ENCODE data around the gene ZNF90. TPM values are rescaled to one million over a fixed set of nuclear protein-coding genes. Genes with fewer than 3 reads are reported as not detected.
A peak's percentile ranks its signal among the peaks of the same experiment; 100 is the strongest.

The ZNF90 gene
- 112 to 114 TPM (median 114 TPM) in 3 replicates for total RNA-seq (2021)
- Bru-seq, nascent RNA: percentile 98 among the genes with signal in this experiment
- long read RNA-seq, experiment 1, transcript ZNF90-201 (4 exons, 2,310 nt): major isoform, 78 of 243 reads
- long read RNA-seq, experiment 1, transcript ZNF90-205 (2 exons, 661 nt): minor isoform, 5 of 243 reads
- long read RNA-seq, experiment 1, transcript ZNF90-202 (6 exons, 1,918 nt): minor isoform, 13 of 243 reads
- long read RNA-seq, experiment 1, partial matches to known transcripts: 38 of 243 reads
- long read RNA-seq, experiment 1, other reads (novel, unspliced or antisense): 105 of 243 reads
- long read RNA-seq, experiment 2, transcript ZNF90-201 (4 exons, 2,310 nt): major isoform, 9 of 80 reads
- long read RNA-seq, experiment 2, partial matches to known transcripts: 11 of 80 reads
- long read RNA-seq, experiment 2, other reads (novel, unspliced or antisense): 54 of 80 reads
- long read RNA-seq, experiment 3, partial matches to known transcripts: 1 of 15 reads
- long read RNA-seq, experiment 3, other reads (novel, unspliced or antisense): 11 of 15 reads

GRCh38 chr19:20077791-20078463 lies at the start of gene ZNF90:
Gene ZNF90 (plus strand): TSS chr19:20078000. CDS start chr19:20078133, 133 bp downstream.
- POLR2A ChIA-PET: interaction anchor here (0.6 to 3.1 kb wide), 14 partner anchors 9 to 309 kb away, joined by 3 to 35 read pairs (median 4); partner anchors contain the start of genes ZNF253, ZNF486 and ZNF682
- ATAC-seq: peak; percentile 92
- CTCF ChIA-PET: interaction anchor here (0.6 to 2.3 kb wide), 3 partner anchors 11 to 80 kb away, joined by 3 to 16 read pairs (median 3); no protein-coding TSS in a partner anchor
- peak; percentile 95 for DNase-seq (ENCODE audit: low spot score)
- Mint-ChIP-seq H3K4me3 (peak within 1 kb of the TSS; percentile 98), H3K4me1 (peaks cover 42% of the 10 kb centered on the region), H3K27me3 (ENCODE audit: low read depth) (no peaks in the 10 kb centered on the region), H3K27ac (peak within 1 kb of the TSS; percentile 97), H3K9me3 (no peaks in the 10 kb centered on the region), H3K36me3 (peaks cover 21% of the 10 kb centered on the region)
- TF ChIP-seq AFF4 (CRISPR knock-in tag; IDR thresholded peaks at IDR 0.05; ENCODE audit: borderline replicate concordance) (peak; percentile 76; the same call in 1 of the 2 replicates), ZNF396 (CRISPR knock-in tag; IDR thresholded peaks at IDR 0.05; ENCODE audit: borderline replicate concordance) (no peak), USF1 (CRISPR knock-in tag; IDR thresholded peaks at IDR 0.05) (peak; percentile 91), MAX (CRISPR knock-in tag; IDR thresholded peaks at IDR 0.05) (peak; percentile 52; the same call in 1 of the 2 replicates), NFYB (CRISPR knock-in tag; conservative IDR thresholded peaks at IDR 0.05; ENCODE audit: low read depth) (peak; percentile 93), TP53 (CRISPR knock-in tag; IDR thresholded peaks at IDR 0.05) (no peak; the same call in 1 of the 2 replicates), E2F5 (CRISPR knock-in tag; IDR thresholded peaks at IDR 0.05) (peak; percentile 44; the same call in 1 of the 2 replicates), SMAD3 (CRISPR knock-in tag; IDR thresholded peaks at IDR 0.05; ENCODE audit: borderline replicate concordance) (peak; percentile 82; the same call in 1 of the 2 replicates), PREB (CRISPR knock-in tag; IDR thresholded peaks at IDR 0.05; ENCODE audit: borderline replicate concordance) (no peak), KAT7 (CRISPR knock-in tag; IDR thresholded peaks at IDR 0.05; ENCODE audit: borderline replicate concordance) (0 out of 2 replicates have a peak, but pooled peaks have one; percentile 54), ZBTB43 (CRISPR knock-in tag; IDR thresholded peaks at IDR 0.05) (peak; percentile 76; the same call in 1 of the 2 replicates), E2F1 (CRISPR knock-in tag; IDR thresholded peaks at IDR 0.05) (0 out of 2 replicates have a peak, but pooled peaks have one; percentile 34), SP1 (CRISPR knock-in tag; conservative IDR thresholded peaks at IDR 0.05) (peak; percentile 60), NFE2L1 (CRISPR knock-in tag; IDR thresholded peaks at IDR 0.05) (no peak), E2F4 (CRISPR knock-in tag; IDR thresholded peaks at IDR 0.05; ENCODE audit: borderline replicate concordance, low read depth) (peak; percentile 71; the same call in 1 of the 2 replicates), FOXP1 (CRISPR knock-in tag; IDR thresholded peaks at IDR 0.05; ENCODE audit: borderline replicate concordance) (peak; percentile 77), ZNF138 (CRISPR knock-in tag; conservative IDR thresholded peaks at IDR 0.05) (no peak), MYBL2 (CRISPR knock-in tag; IDR thresholded peaks at IDR 0.05) (0 out of 2 replicates have a peak, but pooled peaks have one; percentile 50), ATF6 (CRISPR knock-in tag; IDR thresholded peaks at IDR 0.05) (no peak)
